Nucleus accumbens (tissue), 56 donors: ENCODE results near the gene PLXNC1.
A peak's percentile ranks its signal among the peaks of the same experiment; 100 is the strongest.

ENCODE experiments used
- DNase-seq, 56 donors: peaks; one replicate each; lab custom pipeline; 2025; lab: John Stamatoyannopoulos, UW

Gene PLXNC1

DNA sequence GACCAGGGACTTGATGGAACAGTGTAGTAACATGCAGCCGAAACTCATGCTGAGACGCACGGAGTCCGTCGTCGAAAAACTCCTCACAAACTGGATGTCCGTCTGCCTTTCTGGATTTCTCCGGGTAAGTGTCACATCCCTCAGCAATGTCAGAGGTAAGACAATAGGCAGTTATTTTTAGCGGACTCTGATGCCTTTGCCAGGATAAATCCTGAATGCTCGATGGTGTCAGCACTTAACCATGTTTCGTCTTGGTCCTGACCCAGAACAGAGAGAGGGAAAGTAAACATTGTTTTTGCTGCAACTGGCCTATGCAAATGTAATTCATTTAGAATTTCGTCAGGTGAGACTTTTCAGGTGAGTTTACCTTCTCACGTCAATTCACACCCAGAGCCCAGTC is 112.3 kb downstream of the PLXNC1 start:
- DNase-seq, result no peak

DNA sequence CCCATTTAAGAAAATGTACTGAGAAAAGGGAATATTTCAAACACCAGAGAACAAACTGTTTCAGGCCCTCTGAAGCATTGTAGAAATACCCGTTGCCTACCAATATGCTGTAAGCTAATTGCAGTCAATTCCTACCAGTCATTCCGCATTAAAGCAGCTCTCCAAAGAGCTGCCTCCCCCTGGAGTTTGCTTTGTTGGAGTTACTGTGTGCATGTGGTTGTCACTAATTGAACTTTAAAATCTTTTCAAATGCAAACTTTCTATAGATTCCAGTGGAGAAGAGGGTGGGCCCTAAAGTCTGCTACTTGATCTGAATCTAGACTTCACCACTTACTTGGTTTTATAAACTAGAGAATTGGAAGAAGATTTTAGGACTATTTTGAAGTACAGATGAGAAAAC is 112.7 kb downstream of the PLXNC1 start:
- DNase-seq, result no peak

DNA sequence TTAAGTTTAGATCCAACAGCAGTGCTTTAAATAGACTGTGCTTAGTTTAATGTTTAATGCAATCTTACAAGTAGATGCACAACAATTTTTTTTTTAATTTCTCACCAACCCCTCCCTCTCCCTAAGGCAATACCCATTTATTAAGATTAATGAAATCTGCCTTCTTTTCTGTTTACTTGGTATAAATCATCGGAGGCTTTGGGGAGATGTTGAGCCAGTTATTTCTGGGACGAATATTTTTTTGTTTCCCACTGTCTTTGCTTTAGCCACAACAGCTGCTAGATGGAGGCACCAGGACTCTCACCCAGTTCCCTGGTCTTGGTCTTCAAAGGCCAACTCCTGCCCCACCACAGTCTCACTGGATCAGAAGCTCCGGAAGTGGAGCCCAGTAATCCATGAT is 113.4 kb downstream of the PLXNC1 start:
- no peak for DNase-seq

DNA sequence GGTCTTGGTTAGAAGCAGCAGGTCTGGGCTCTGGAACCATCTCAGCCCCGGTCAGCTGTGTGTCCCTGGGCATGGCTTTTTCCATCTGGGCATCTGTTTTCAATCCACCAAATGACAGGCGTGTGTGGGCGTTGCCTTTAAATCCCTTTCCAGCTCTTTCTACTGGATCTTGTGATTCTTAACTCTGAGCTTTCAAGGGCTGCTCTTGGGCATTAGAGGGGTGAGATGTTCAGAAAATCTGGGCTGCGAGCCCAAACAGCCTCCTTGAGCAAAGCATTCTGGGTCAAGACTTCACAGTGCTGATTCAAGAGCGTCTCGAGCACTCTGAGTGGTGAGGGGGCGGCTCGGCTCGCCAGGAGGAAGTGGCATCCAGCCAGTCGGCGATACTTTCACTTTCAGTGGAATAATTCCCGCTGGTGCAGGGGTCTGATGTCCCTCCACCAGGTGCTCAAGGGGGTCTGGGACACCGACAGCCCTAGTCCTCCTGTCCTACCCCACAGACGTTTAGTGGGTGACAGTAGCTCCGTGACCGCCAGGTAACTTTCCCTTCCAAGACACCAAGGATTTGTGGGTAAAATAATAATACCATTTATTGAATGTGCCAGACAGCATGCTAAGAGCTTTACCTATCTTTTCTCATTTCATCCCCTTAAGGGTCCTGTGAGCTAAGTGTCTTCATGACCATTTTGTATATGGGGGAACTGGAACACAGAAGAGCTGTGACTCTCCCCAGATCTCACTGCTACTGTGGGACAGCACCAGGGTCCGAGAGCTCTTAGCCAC is 114.0 kb downstream of the PLXNC1 start:
- peak in 50 of 56 donors; percentile 11 to 81 (median 56) for DNase-seq

DNA sequence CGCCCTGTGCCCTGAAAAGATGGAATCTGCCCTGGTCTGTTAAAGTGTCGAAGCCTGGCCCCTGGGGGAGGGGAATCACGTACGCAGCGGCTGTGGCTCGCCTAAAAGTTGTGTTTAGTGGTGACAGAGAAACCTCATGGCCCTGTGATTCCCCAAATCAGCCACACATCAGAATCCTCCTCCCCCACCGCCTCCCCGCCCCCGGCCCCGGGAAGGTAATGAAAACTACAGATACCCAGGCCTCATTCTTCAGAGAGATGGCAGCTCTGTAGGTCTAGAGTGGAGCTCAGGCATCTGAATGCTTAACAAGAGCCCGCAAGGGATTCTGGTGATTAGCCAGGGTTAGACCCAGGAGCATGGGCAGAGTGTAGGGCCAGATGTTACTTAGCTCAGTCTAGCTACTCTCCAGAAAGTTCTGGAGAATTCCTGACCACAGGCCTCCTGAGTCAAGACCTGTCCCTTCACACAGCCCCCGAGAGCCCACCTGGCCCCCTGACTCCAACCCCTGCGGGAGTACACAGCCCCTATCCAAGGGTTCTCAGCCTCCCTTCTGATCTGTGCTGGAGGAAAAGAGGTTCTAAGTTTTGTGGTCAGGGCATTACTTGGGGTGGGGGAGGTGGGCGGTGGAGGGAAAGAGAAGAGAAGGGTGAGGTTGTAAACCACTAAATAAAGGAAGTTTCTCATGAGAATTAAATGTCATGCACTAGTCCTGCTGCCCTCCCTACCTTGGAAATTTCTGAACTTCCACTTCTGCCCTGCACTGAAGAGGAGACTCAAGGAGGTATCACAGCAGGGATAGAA is 114.8 kb downstream of the PLXNC1 start:
- DNase-seq, result no peak

DNA sequence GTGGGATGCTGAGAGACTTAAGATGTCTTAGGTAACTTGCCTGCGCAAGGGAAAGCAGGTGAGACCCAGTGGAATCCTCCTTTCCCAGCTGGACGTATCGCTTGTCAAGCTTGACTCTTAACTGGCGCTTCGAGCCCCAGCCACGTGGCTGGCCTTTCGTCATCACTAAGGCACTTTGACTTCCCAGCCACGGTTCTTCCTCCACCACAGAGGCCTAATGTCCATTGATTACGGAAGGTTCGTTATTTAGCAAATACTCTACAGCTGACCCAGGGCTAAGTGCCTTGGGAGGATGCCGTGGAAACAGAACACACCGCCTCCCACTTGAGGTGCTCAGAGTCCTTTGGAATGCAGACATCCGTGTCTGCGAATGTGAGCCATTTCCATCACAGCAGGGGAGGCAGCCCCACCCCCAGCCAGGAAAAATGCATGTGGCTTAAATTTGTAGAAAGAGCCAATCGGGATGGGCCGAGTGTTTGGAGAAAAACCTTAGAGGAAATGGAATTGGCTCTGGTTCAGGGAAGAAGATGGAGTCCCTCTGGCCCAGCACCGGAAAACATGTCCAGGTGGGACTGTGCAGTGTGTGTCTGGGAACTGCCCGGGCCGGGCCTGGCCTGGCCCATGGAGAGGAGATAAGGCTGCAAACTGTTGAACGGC is 115.7 kb downstream of the PLXNC1 start:
- DNase-seq, result no peak

DNA sequence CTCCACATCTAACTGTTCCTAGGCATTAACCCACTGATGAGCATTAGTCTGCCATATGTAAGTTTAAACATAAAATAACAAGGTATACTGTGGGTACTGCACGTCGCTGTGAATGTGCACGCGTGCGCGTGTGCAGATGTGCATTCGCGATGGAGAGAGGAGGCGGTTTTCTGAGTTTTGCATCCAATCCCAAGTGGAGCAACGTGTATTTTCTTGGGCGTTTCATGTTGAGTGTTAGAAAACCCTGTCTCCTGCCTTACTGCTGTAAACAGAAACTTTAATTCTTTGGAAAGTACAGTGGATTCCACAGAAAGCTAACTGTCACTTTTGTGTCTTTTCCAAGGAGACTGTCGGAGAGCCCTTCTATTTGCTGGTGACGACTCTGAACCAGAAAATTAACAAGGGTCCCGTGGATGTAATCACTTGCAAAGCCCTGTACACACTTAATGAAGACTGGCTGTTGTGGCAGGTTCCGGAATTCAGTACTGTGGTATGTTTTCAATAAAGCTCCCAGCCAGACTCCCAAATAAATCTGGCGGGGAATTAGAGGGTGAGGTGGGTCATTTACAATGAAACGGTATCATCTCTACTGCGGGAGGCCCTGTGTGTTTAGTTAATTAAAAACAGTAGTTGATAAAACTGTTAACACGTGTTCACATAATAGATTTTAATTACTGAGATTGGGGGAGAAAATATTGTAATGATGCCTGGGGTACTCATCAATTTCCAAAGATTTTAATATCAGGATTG is 116.5 kb downstream of the PLXNC1 start:
- no peak for DNase-seq

DNA sequence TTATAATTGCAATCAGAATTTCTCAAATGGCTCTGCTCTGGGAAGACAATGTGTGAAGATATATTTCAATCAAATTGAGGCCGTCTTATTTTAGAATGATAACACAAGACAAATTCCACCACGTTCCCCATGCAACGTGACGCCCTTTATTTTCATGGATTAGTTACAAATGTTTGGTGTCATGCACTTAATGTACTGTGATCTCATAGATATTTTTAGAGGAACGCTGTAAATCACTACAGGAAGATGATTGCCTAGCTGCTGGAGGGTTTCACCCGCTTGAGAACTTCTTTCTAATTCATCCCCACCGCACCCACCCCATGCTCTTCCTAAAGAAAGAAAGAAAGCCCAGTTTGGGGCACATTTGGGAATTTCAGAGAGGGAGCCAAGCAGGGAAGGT is 117.2 kb downstream of the PLXNC1 start:
- DNase-seq, result no peak

DNA sequence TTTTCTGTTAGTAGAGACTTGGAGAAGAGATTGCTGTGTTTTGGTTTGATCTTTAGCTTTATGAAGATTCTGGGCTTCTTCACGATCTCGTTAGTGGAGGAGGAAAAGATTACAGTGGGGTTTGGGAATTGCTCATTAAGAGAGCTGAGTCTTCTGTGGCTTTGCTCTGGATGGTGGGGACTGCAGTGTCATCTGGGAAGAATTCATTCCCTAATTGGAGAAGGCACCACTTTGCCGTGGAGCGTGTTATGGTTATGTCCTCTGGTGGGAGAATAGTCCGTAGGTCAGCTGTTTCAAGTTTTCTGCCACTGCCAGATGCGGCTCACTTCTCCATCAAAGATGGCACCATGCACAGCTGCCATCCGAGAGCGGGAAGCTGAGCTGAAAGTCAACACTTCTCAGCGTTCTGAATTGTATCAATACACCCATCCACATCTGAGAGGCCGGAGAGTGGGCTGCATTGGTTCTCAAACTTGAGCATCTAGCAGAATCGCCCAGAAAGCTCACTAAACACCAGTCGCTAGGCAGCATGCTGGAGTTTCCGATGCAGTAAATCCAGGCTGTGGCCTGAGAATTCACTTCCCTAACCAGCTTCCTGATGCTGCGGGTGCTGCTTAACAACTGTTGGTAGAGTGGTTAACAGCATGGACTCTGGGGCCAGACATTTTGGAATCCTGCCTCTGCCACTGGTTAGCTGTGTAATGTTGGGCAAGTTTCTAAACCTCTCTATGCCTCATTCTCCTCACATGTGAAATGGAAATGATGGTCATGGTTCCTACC is 117.8 kb downstream of the PLXNC1 start:
- DNase-seq, result no peak

DNA sequence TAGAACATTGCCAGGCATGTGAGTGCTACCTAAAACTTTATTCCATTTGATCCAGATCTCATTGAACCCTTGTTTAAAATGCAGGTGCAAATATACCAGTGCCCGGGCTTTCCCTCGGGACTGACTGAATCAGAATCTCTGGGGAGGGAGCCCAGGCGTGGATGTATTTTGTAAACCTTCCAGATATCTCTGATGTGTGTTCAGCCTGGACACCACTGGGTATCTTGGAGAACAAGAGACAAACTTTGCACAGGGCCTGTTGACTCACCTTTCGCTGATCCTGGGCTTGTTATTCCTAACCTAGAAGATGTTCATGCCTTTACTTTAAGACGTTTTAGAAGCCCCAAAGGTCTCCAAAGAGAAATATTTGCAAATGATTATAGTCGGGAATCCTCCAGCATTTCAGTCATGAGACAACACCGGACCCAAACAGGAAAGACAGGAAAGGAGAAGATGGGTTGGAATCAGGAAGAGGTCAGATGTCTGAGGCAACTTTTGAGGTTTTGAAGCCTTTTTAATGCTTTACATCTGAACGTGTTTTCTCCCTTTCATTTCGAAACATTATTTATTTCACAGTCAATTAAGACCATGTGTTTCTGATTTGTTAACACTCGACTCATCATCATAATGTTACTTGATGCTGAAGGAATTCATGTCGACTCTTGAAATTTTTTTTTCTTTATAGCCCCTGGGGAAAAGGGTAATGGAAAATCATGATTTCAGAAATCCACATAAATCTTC is 118.6 kb downstream of the PLXNC1 start:
- no peak for DNase-seq

DNA sequence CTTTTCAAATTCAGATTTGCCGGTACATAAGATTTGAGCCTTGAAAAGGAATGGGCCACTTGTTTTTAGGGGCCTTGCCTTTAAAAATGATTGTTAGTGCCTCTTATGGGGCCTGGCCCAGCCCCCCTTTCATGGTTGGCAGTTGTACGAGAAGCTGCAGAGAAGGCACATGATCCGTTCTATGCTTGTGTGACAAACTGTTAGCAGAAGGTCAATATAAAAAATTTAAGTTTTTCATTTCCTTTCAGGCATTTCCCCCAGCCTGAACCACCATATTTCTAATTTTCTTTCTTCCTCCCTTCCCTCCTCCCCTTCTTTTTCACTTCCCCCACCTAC is 119.1 kb downstream of the PLXNC1 start:
- DNase-seq, result no peak

DNA sequence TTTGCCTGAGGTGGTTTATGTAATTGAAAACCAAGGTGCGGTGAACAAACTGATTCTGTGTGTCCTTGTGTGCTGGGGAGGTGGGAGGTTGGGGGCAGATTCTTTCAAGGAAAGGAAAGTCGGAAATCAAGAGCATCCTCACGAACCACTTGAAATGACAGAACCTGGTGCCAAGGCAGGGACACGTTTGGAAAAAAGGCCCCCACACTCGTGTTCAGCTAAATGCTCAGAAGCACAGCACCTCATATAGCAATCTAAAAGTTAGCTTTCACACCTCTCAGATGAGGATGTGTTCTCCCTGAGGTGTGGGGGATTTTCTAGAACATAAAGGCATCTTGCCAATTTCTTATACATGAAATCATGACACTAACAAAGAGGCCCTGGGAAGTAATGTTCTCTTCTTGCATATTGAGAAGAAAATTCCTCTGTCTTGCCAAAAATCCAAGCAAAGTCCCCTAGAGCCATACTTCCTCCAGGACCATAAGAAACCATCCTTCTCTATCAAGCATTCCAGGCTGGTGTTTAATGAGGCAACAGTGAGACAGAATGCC is 119.6 kb downstream of the PLXNC1 start:
- no peak for DNase-seq

DNA sequence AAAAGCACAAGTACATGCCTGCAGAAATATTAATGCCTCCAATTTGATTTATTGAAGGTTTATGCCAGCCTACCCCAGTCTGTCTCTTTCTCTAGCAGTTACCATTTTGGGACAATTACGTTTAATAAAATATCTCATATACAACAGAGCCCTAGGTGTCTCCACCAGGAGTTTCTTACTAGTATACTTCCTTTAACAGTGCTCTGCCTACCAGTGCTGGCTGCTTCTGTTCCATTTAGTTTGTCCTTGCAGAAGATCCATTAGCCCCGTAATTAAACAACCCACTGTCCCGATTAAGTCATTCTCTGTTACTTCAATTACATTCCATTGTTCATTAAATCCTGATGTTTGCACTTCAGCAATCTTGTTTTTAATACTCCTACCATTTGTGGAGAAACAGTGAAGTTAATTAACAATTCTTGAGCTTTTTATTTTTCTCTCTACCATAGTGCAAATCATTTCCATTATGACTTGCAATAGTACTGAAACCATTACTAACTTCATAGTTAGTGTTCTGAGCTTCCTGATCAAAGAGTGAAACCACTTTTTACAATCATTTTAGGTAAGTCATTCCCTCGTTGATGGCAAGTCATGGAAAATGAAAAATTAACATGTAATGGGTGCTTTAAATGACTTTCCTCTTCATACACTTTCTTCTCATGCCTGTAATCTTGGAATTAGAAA is 121.1 kb downstream of the PLXNC1 start:
- DNase-seq, result no peak

DNA sequence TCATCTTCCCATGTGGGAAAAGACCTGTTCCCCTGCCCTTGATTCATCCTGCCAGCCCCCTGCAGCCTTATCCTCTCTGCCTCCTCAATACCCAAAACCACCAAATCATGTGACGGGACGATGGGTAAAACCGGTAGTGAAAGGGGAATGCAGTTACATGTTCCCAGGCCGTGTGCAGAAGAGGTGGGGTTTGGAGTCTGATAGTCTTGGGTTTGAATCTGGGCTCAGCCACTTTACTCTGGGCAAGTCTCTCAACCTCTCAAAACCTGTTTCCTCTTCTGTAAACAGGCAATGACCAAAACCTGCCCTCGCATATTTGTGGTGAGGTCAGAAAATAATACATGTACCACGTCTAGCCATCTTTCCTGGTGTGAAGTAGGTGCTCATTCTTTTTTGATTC is 123.0 kb downstream of the PLXNC1 start:
- no peak for DNase-seq

DNA sequence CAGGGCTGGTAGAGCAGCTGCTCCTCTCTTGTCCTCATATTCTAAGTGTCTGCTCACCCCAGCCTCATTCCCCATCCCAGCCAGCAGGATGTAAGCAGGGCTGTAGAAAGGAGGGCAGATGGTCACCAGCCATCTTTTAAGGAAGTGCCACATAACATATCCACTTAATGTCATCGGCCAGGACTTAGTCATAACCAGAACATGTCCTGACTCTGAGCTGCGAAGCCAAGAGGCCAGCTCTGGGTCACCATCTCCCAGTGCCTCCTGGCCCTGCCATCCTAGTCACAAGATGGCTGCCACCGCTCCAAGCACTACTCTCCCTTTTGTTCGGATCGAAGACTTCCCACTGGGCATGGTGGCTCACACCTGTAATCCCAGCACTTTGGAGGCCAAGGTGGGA is 123.9 kb downstream of the PLXNC1 start:
- no peak for DNase-seq

DNA sequence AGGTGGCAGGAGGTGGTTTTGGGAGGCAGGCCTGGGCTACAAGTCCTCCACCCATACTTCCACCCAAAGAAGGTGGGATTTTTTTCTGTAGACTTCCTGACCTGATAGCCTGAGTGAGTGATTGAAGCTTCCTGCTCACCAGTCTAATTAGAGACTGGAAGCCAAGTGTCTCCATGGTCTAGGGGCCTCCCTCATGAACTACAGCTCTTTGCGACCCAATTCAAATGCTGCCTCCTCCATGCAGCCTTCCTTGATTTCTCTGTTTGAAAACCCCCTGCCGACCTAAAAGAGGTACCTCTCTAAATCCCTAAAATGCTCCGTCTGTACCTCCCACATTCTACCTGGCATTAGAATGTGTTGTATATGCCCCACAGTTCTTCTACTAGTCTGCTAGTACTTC is 124.9 kb downstream of the PLXNC1 start:
- DNase-seq, result no peak

DNA sequence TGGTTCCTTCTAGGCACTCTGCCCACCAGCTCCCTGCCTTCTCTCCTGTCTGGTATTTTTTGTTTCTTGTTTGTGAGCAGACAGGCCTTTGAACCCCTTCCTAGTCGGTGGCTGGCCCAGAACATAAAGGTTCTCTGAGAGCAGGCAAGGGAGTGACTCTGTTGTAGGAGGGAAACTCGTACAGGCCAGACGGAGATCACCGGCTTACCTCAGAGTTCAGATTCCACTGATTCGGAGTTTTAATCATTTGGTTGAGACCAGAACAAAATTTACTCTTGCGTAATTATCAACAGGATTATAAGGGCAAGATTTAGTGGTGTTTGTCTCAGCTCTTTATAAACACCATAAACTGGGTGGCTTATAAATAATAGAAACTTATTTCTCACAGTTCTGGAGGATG is 128.3 kb downstream of the PLXNC1 start:
- DNase-seq, result no peak

DNA sequence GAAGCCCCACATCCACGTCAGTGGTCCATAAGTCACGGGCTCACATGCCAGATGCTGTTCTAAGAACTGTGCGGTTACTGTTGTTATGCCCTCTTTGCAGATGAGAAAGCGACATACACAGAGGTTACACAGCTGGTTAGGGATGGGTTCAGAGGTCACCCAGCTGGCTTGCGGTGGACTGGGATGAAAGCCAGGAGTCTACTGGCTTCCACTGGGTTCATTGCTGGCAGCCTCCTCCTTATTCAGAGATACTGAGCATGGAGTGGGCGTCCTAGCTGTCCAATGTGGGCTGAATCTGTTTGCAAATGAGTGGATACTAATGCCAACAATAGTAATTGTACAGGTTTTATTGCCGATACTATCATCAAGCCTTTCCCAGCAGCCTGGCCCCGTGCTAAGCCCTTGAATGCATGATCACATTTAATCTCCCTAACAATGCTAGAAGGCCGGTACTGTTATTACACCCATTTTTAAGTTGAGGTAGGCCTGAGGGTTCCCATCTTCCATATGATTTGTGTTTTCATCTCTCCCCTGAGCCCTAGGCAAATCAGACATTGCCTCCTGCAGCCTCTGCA is 129.1 kb downstream of the PLXNC1 start:
- DNase-seq, result peak in 21 of 56 donors; percentile 7 to 61 (median 27)
